ENCODE data around the gene RAPGEF4.

The RAPGEF4 gene

DNA sequence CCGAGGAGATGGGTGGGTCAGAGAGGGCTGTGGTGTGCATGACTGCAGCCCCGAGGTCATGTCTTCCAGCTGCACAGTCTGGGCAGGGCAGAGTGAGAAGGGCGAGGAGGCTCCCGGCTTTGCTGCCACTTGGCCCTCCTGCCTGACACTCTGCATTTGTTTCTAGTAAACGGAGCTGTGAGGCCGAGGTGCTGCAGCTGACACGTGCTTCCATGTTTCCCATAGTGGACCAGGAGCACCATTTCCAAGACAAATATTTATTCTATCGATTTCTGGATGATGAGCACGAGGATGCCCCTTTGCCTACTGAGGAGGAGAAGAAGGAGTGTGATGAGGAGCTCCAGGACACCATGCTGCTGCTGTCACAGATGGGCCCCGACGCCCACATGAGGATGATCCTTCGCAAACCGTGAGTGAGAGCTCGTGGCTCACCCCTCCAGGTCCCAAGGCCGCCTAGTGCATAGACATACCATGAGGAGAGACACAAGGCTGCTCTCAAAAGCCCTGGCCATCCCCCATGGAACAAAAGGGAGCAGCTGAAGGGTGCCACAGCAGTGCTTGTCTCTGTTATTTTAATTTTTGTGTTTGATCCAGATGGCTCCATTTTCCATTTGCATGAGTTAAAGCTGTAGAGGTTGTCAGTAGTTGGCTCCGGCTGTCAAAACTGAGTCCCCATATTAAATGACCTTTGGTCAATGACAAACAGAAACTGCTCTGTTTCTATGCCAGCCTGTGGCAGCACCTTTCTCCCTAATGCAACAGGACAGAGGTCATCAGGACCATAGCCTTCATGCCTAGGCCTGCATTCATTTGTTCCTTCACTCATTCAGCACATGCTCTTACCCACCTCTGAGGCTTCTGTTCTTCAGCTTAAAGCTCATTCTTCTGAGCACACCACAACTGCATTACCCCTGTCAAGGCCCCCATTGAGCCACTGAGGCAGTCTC is 231.7 kb downstream of the RAPGEF4 start:
- no peak for DNase-seq (ENCODE audit: low read depth in 3 of 3)

DNA sequence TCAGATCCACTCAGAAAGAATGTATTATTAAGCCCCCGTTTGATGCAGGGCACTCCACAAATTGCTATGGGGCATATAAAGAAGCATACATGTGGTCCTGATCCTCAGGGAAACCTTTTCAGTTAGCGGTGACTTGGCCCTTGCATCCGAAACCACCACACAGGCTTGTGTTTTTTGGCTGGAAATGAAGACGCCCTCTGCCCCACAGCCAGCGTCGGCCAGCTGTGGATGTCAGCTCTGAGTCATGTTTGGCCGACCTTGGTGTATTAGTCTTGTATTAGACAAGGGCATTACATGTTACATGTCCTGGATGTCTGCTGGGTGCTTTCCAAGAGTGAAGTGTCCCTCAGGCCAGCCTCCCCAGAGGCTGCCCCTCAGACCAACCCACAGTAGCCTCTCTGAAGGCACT is 232.4 kb downstream of the RAPGEF4 start:
- DNase-seq (ENCODE audit: low read depth in 3 of 3): no peak

DNA sequence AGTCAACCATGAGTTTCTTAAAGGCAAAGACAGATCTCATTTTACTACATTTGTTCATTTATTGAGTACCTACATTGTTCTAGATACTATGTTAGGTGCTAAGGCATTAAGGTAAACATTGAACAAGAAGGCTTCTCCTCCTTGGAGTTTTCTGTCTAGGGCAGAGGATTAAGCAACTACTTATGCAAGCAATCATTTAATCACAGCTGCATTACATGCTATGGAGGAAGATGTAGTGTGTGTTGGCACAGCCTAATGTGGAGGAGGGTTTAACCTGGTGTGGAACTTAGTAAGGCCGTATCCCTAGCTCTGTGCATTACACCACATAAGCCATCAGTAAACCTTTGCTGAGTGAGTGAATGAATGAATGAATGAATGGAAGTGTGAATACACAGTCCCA is 233.5 kb downstream of the RAPGEF4 start:
- DNase-seq (ENCODE audit: low read depth in 3 of 3): no peak

DNA sequence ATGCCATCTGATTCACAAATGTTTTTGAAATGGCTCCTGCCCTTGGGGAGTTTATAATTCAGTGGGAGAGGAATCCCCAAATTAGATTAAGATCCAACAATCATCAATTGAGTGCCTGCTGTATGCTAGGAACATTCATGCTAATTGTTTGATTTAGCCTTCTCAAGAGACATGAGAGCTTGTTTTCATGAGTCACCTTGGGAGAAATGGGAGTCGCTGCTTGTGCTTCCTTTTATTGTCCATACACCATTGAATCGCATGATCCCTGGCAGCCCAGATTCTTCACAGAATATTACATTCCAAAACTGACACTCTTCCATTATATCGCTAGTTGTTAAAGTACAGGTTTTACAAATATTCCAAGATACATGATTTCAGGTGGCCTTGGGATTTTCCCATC is 234.0 kb downstream of the RAPGEF4 start:
- no peak for DNase-seq (ENCODE audit: low read depth in 3 of 3)

DNA sequence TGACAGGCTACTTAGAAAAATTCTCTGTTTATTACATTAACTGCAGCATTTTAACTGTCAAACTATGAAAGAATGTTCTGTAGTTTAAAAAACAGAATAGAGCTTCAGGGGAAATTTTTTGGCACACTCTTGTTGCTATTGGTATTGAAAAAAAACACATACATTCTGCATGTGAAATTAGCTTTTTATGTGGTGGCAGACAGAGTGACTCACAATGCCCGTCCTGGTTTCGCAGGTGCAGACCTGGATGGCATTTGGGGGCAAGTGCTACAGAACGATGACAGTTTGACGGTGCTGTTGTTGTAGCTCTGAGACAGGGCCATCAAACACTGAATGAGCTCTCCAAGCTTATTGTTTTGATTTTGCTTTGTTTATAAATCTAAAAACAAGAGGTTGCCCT is 235.0 kb downstream of the RAPGEF4 start:
- no peak for DNase-seq (ENCODE audit: low read depth in 3 of 3)

DNA sequence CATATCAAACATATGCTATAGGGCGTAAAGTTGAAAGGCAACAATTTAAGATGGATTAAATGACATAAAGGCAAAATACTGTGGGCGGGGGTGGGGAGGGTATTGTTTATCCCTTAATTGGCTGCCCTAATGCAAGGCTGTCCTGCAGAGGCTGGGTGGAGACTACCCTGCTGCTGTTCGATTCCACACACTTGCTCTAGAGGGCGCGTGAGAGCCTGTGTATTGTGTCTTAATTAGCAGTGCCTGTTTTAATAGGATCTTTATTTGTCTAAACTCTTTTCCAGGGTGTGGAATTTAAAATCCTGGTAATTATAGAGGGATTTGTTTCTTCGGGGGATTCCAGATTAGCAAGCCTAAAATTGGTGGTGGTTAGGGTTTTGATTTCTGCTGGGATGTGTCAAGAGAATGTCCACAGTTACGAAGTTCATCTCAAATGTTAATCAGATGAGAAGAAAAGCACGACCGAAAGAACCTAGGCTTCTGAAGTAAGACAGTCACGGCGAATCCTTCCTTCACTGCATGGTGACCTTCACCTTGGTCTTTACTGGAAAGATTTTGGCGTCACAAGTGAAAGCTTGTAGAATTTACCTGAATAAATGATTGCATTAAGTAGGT is 236.5 kb downstream of the RAPGEF4 start:
- DNase-seq (ENCODE audit: low read depth in 3 of 3): peak in 1 of 3 donors; percentile 30

DNA sequence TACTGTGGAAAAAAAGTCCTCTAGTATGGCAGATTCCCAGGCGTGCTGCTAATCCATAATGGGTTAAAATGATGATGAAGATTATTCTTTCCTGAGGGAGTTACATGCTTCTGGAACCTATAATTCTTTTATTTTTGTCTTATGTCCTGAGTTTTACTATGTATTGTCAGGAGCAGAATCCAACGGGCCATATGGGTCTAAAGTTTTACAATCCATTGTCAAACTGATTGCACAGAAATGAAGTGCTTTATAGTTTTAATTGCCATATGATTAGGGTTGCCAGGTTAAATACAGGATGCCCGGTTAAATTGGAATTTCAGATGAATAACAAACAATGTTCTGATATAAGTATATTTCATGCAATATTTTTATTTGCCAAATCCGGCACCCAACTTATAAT is 239.1 kb downstream of the RAPGEF4 start:
- DNase-seq (ENCODE audit: low read depth in 3 of 3): no peak

DNA sequence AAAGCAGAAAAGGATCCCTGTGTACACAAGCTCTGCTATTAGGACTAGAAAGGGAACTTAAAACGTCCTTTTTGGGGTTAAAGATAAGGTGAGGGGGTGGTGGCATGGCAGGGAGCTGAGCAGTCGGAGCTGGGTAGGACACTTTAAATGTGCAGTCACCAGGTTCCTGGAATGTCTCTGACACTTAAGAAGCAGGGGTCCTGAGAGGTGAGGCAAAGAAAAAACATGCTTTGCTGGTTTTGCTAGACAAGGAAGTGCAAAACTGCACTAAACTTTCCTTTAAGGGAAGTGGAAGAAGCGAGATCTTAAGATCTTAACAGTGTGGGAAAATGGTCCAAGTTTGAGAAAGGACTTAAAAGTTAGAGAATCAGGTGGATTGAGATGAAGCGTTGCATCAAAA is 240.5 kb downstream of the RAPGEF4 start:
- no peak for DNase-seq (ENCODE audit: low read depth in 3 of 3)

DNA sequence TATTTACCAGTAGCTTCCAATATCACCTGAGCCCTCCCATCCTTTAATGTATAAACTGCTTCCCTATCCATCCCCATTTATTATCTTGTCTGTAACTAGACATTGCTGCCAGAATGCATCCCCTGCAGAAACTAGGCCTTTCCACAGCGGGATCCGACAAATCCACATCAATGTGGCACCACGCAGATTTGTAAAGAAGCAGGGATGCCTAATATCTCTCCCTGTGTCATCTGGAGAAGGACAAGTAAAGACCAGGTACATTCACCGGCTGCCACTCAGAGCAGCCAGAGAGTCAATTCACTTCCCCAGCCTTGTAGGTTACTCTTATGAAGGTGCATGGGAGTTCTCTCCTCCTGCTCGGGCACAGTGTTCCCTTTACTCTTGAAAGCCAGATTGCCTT is 241.2 kb downstream of the RAPGEF4 start:
- DNase-seq (ENCODE audit: low read depth in 3 of 3): no peak

DNA sequence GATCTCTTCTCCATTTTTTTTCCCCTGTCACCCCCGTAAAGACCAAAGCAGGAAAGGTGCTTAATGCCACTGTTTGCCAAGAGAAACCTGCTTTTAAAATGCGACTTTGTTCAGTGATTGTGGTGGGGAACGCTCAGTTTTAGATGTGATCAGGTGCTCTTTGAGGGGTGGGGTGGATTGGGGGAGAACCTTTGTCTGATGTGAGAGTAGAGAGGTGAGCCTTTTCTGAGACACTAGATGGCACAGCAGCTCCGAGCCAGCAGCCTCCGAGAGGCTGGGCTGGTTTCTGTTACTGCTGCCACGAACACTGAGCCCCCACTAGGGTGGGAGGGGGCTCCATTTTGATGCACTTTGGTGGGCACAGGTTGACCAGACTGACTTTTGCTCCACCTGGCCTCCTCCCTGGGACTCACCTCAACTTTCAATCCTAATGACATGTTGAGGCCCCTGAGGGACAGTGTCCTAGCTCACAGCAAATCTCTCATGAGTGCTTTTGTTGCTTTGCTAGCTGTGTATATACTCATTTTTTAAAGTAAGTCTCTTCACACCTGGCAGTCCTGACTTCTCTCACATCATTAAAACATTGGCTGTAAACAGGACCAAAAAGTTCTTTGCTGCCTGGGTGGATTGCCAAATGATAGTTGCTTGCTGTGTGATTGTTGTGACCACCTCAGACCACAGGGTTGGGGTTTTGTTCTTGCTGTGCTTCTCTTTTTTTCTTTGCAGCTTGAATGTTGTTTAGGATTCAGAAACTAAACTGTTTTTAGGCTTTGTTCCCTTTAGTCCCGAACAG is 241.8 kb downstream of the RAPGEF4 start:
- no peak for DNase-seq (ENCODE audit: low read depth in 3 of 3)

DNA sequence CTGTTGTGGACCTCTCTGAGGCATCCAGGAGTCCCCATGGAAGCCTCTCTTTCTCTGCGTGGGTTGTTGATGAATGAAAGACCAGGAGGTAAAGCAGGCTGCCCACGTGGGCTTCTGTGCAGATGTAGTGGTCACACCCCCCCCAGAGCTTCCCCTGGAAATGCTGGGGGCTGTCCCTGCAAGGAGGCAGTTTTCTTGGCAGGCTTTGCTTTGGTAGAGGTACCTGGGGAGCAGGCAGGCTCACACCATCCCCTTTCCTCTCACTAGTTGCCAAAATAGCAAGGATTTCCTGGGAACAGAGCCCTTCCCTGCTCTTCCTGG is 242.4 kb downstream of the RAPGEF4 start:
- no peak for DNase-seq (ENCODE audit: low read depth in 3 of 3)

DNA sequence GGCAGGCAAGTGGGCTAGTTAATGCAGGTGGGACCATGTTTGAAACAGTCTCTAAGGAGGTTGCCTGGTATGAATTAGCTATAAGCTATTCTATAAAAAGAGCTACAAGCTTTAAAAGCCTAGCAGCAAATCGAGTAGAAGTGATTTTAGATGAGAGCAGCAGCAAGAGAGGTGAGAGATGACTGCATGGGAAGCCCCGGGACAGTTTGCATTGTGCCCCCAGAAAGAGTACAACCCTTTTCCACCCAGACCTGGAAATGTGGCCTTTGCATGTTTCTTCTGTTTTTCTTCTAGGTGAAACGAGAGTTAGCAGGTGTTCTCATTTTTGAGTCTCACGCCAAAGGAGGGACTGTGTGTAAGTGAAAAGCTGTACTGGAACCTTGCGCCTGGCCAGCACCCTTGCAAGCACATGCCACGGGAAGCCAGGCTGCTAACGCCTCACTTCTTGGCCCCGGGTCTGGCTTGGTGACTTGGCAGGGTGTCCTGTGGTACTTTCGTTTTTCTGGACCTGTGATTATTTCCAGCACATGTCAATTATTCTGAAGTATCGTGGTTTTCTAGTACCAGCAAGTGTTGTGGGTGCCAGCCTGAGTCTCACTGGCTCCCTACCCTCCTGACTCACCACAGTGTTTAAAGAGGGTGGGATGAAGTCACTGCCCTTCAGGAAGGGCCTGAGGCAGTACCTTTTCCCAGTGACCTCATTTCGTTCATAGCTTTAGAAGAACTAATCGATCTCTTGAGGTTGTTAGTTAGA is 249.7 kb downstream of the RAPGEF4 start:
- DNase-seq (ENCODE audit: low read depth in 3 of 3): no peak

DNA sequence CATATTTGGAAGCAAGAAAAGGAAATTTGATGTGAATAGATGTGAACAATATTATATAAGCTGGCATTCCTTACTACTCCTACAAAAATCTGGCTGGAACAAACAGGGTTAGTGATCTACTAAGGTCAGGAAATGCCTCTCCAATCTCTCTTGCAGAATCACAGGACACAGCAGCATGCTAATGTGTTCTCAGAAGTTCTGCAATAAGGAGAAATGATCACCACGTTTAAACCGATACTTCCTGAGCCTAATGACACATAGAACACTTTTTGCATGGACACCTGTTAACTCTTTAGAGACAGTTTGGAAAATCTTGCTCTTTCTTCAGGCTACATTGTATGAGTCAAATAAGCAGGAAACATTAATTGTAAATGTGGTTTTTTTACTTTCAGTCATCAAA is 250.4 kb downstream of the RAPGEF4 start:
- no peak for DNase-seq (ENCODE audit: low read depth in 3 of 3)

DNA sequence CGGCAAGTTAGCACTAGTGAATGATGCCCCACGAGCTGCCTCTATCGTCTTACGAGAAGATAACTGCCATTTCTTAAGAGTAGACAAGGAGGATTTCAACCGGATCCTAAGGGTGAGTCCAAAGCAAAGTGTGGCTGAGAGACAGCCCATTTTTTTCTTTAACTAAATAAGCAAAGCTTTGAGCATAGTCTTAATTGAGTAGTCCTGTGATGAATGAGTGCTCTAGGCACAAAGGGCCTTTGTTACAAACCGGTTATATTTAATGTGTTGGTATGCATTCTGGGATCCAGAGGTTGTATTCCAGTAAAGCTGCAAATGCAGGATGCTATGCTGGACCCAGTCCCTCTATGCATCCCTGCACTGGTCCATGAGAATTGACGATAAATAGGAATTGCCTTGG is 253.1 kb downstream of the RAPGEF4 start:
- no peak for DNase-seq (ENCODE audit: low read depth in 3 of 3)

DNA sequence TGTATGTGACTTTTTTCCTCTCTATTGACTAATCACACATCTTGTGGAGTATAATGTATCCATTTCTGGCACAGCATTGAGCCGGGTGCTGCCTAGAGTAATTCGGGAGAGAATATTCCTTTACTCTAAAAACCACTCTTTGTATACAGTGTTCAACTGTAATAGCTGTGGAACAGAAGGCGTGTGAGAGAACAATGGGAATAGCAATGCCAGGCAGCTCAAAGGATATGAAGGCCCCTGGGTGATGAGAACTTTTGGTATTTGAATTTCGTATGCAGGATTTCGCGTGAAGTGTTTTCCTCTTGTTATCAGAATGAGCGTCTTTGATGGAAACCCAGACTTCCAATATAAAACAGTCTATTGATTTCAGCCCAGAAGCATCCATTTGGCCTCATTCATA is 255.4 kb downstream of the RAPGEF4 start:
- DNase-seq (ENCODE audit: low read depth in 3 of 3): no peak

DNA sequence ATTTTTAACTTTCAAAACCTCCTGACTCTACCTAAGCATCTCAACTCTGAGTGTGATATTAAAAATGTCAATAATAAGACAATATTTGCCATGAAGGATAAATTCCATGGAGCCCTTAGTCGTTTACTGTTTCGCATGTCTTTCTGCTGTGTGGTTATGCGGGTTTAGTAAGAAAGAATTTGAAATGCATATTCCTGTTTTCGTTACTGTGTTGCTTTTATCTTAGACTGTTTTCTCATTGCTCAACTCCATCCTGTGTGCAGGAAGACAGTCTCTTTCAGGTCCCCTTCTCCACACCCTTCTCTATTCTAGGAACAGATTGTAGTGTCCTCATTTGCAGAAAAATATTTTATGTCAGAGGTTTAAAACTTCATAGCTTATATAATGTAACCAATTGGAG is 257.5 kb downstream of the RAPGEF4 start:
- DNase-seq (ENCODE audit: low read depth in 3 of 3): no peak

DNA sequence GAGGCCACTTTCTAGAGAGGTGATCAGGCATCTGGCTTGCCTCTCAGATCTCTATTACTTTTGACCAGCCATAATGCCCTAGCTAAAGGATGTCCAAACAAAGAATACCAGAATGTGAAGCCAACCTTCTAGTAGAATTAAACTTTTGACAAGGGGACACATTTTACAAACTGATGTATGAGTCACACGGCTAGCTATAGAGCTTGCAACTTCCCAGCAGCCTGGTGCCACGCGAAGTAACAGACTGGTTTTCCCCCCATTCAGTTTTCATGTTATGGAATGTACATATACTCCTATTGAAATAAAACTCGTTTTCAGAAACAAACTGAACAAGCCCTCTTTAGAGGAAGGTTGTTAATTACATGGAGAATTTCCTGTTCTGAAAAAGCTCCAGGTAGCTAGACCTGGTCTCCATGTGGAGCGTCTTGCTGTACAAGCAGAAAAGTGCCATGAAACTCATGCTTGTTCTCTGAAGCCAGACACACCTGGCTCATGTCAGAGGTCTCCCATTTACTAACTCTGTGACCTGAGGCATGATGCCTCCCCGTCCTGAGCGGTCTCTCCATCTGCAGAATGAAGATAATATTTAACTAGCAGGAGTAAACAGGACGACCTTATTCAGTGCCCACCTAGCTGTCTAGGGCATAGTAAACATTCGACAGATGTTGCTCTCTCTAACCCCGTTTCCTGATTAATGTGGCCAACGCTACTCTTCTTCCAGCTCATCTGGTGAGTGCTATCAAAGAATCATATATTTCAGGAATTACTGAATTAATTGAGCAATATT is 258.5 kb downstream of the RAPGEF4 start:
- no peak for DNase-seq (ENCODE audit: low read depth in 3 of 3)

DNA sequence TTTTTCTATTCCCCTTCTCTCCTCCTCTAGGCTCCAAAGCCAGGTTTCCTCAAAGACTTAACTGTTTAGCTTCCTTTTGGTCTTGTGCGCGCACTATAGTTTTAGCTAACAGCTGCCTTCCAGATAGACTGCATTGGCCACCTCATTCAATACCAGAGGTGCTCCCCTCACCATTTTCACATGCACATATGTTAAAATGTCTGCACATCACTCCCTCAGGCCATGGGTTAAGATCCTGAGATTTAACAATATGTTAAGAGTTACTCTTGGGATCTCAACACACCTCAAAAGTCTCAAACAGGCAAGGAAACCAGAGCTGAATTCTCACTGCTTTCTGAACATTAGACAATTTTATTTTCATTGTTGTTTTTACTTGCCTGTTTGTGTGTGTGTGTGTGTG is 259.2 kb downstream of the RAPGEF4 start:
- DNase-seq (ENCODE audit: low read depth in 3 of 3): no peak

DNA sequence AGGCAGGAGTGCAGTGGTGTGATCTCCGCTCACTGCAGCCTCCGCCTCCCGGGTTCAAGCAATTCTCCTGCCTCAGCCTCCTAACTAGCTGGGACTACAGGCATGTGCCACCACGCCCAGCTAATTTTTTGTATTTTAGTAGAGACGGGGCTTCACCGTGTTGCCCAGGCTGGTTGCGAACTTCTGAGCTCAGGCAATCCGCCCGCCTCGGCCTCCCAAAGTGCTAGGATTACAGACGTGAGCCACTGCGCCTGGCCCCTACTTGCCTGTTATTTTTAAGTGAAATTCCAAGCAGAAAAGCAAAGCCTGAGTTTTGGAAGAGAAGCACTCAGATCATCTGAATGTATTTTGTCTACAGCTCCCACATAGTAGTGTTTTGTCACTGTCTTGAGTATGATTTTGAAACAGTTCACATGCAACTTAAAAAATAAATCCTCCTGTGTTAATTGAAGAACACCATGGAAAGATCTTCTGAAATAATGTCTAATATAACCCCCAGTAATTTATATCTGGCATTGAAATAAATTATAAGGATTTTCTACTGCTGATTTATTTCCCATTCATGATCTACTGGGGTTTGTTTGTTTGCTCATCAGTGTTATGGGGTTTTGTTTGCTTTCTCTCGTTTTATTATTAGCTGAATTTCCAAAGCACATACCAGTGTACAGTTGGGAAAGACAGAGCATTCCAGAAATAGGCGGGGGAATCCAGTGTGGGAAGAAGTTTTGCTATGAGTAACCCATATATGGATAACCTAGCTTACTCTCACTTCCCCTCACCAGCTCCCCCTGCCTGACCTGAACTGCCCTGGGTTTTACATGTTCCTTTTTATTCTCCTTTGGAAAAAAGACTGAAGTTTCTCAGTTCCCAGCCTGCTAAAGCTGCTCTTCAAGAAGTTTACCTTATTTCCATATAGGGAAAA is 259.9 kb downstream of the RAPGEF4 start:
- no peak for DNase-seq (ENCODE audit: low read depth in 3 of 3)

DNA sequence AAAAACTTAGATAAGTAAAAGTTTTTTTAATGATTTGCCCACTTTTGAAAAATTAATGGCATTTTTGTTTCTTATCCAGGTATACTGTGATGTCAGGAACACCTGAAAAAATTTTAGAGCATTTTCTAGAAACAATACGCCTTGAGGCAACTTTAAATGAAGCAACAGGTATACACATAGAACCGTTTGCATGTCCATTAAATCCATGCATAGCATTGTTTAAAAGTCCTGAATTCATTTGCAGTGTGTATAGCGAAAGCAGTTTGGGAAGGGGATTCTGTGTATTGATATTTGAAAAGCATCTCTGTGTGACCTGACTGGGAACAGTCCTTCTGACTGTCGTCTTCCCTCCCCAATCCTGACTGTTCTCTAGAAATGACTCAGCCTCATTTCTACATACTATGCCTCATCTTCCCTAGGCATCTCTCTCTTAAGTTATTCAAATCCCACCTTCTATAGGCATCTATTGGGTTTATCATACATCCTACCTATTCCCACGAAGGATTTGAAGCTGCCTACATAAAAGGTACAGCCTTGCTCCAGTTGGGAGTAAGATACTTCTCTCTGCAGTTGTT is 260.8 kb downstream of the RAPGEF4 start:
- DNase-seq (ENCODE audit: low read depth in 3 of 3): no peak

Data from stimulated activated CD4-positive, alpha-beta T cell treated with anti-CD3 and anti-CD28 coated beads, TNF-alpha, amount 100 ng/mL, for 48 hours (primary cell).